Spleen (tissue), 7 donors: Measurements from ENCODE around the gene RPL29.

Experiments used
- CTCF ChIP-seq, 11 experiments: fragments of 200-600 bp in 7 of 11; fragments of 450-650 bp in 4 of 11; sonication (generic) in 4 of 11; IDR thresholded peaks in 8 of 11; conservative IDR thresholded peaks in 3 of 11; 1 replicate in 7 of 11; 2 replicates in 4 of 11; pipeline versions ENCODE4 v1.4.0 to v1.8.0; 2016 to 2021; ENCODE audit warnings: antibody characterized with exemption in 11 of 11, inconsistent platforms in 4 of 11, mild to moderate bottlenecking in 1 of 11
- POLR2A ChIP-seq, 3 donors: fragments of 450-650 bp; IDR thresholded peaks; one replicate each; pipeline ENCODE4 v1.5.1; 2017; ENCODE audit warnings: antibody characterized with exemption in 3 of 3, mild to moderate bottlenecking in 1 of 3
- donor health status: DM: no; HTN: no; CAD: no; lungs with moderate emphysema.
- donor health status: DM: no; HTN: no; CAD: no.
- donor health status: DM: no; HTN: no; CAD: no.

GRCh38 chr3:51949121-51949520, 46.6 kb downstream of the RPL29 start:
- TF ChIP-seq CTCF (IDR thresholded peaks at IDR 0.05 in 8 of 11, conservative IDR thresholded peaks at IDR 0.05 in 3 of 11): no peak
- TF ChIP-seq POLR2A (IDR thresholded peaks at IDR 0.05): no peak
